ENCODE measurements around the gene NSL1.
"Not testable (repeated sequence)": the region's sequence is repeated elsewhere in the genome, so short reads cannot be mapped to it uniquely, and the experiment has no call there.

Gene NSL1

GRCh38 chr1:212752252-212752933, 39.2 kb downstream of the NSL1 start:
- DNase-seq (ENCODE audit: low read depth in 2 of 3, low spot score in 1 of 3): no peak

GRCh38 chr1:212749821-212750535, 41.6 kb downstream of the NSL1 start:
- no peak for DNase-seq (ENCODE audit: low read depth in 2 of 3, low spot score in 1 of 3)

GRCh38 chr1:212746546-212746945, 45.0 kb downstream of the NSL1 start:
- DNase-seq (ENCODE audit: low read depth in 2 of 3, low spot score in 1 of 3): no peak

GRCh38 chr1:212745303-212745702, 46.3 kb downstream of the NSL1 start:
- no peak for DNase-seq (ENCODE audit: low read depth in 2 of 3, low spot score in 1 of 3)

GRCh38 chr1:212743901-212744475, 47.6 kb downstream of the NSL1 start:
- no peak for DNase-seq (ENCODE audit: low read depth in 2 of 3, low spot score in 1 of 3)

- no peak for DNase-seq (ENCODE audit: low read depth in 2 of 3, low spot score in 1 of 3)
Observed at GRCh38 chr1:212738330-212738729, 53.2 kb downstream of the NSL1 start.

- DNase-seq (ENCODE audit: low read depth in 2 of 3, low spot score in 1 of 3): no peak
Observed at GRCh38 chr1:212737559-212737958, 54.0 kb downstream of the NSL1 start.

GRCh38 chr1:212733109-212733508, 58.5 kb downstream of the NSL1 start:
- no peak for DNase-seq (ENCODE audit: low read depth in 2 of 3, low spot score in 1 of 3)

GRCh38 chr1:212731630-212732029, 59.9 kb downstream of the NSL1 start:
- no peak for DNase-seq (ENCODE audit: low read depth in 2 of 3, low spot score in 1 of 3)

- no peak for DNase-seq (ENCODE audit: low read depth in 2 of 3, low spot score in 1 of 3)
Observed at GRCh38 chr1:212728606-212729005, 63.0 kb downstream of the NSL1 start.

- no peak for DNase-seq (ENCODE audit: low read depth in 2 of 3, low spot score in 1 of 3)
Observed at GRCh38 chr1:212727386-212728181, 64.0 kb downstream of the NSL1 start.

GRCh38 chr1:212724679-212725078, 66.9 kb downstream of the NSL1 start:
- not testable (repeated sequence) for DNase-seq (ENCODE audit: low read depth in 2 of 3, low spot score in 1 of 3)

GRCh38 chr1:212722270-212722957, 69.2 kb downstream of the NSL1 start:
- DNase-seq (ENCODE audit: low read depth in 2 of 3, low spot score in 1 of 3): no peak

GRCh38 chr1:212721388-212722247, 70.0 kb downstream of the NSL1 start:
- DNase-seq (ENCODE audit: low read depth in 2 of 3, low spot score in 1 of 3): peak in 1 of 3 donors; percentile 58

GRCh38 chr1:212719633-212720032, 71.9 kb downstream of the NSL1 start:
- no peak for DNase-seq (ENCODE audit: low read depth in 2 of 3, low spot score in 1 of 3)

GRCh38 chr1:212718499-212718898, 73.1 kb downstream of the NSL1 start:
- no peak for DNase-seq (ENCODE audit: low read depth in 2 of 3, low spot score in 1 of 3)

- no peak for DNase-seq (ENCODE audit: low read depth in 2 of 3, low spot score in 1 of 3)
Observed at GRCh38 chr1:212716161-212716560, 75.4 kb downstream of the NSL1 start.

GRCh38 chr1:212713465-212714136, 78.0 kb downstream of the NSL1 start:
- DNase-seq (ENCODE audit: low read depth in 2 of 3, low spot score in 1 of 3): no peak

- no peak for DNase-seq (ENCODE audit: low read depth in 2 of 3, low spot score in 1 of 3)
Observed at GRCh38 chr1:212712451-212713303, 78.9 kb downstream of the NSL1 start.

Measured in stimulated activated CD4-positive, alpha-beta T cell treated with anti-CD3 and anti-CD28 coated beads, Interleukin-12 subunit alpha, Interleukin-12 subunit beta, amount 100 ng/mL, for 48 hours (primary cell).